ENCODE measurements around the gene HAUS8.
A peak's percentile ranks its signal among the peaks of the same experiment; 100 is the strongest.
"Not testable (repeated sequence)": the region's sequence is repeated elsewhere in the genome, so short reads cannot be mapped to it uniquely, and the experiment has no call there.

The HAUS8 gene

GRCh38 chr19:17035842-17036424 is 39.3 kb downstream of the HAUS8 start:
- DNase-seq (ENCODE audit: low spot score): peak; percentile 38

- DNase-seq (ENCODE audit: low spot score): no peak
These were observed 43.5 kb downstream of the HAUS8 start for GRCh38 chr19:17031741-17032140.

- no peak for DNase-seq (ENCODE audit: low spot score)
These were observed 47.7 kb downstream of the HAUS8 start for GRCh38 chr19:17027535-17027975.

- no peak for DNase-seq (ENCODE audit: low spot score)
These were observed 48.3 kb downstream of the HAUS8 start, which contains the start of gene CPAMD8 for GRCh38 chr19:17026706-17027534. Gene CPAMD8, minus strand, starts transcription at chr19:17026810. Its CDS starts 168 bp downstream, at chr19:17026642.

- DNase-seq (ENCODE audit: low spot score): no peak
These were observed 49.1 kb downstream of the HAUS8 start for GRCh38 chr19:17025991-17026658.

- DNase-seq (ENCODE audit: low spot score): no peak
These were observed 49.9 kb downstream of the HAUS8 start for GRCh38 chr19:17025361-17025760.

GRCh38 chr19:17024941-17025340 is 50.3 kb downstream of the HAUS8 start:
- not testable (repeated sequence) for DNase-seq (ENCODE audit: low spot score)

GRCh38 chr19:17023805-17024204 is 51.4 kb downstream of the HAUS8 start:
- DNase-seq (ENCODE audit: low spot score): no peak

GRCh38 chr19:17022738-17023137 is 52.5 kb downstream of the HAUS8 start:
- no peak for DNase-seq (ENCODE audit: low spot score)

GRCh38 chr19:17021793-17022590 is 53.3 kb downstream of the HAUS8 start:
- no peak for DNase-seq (ENCODE audit: low spot score)

GRCh38 chr19:17021328-17021727 is 53.9 kb downstream of the HAUS8 start:
- no peak for DNase-seq (ENCODE audit: low spot score)

GRCh38 chr19:17020823-17021222 is 54.4 kb downstream of the HAUS8 start:
- no peak for DNase-seq (ENCODE audit: low spot score)

- no peak for DNase-seq (ENCODE audit: low spot score)
These were observed 54.9 kb downstream of the HAUS8 start for GRCh38 chr19:17020385-17020784.

GRCh38 chr19:17014212-17014861 is 60.9 kb downstream of the HAUS8 start:
- DNase-seq (ENCODE audit: low spot score): not testable (repeated sequence)

GRCh38 chr19:17011485-17011884 is 63.8 kb downstream of the HAUS8 start:
- no peak for DNase-seq (ENCODE audit: low spot score)

- no peak for DNase-seq (ENCODE audit: low spot score)
These were observed 68.7 kb downstream of the HAUS8 start for GRCh38 chr19:17006579-17006978.

- no peak for DNase-seq (ENCODE audit: low spot score)
These were observed 70.3 kb downstream of the HAUS8 start for GRCh38 chr19:17005000-17005399.

- DNase-seq (ENCODE audit: low spot score): no peak
These were observed 70.9 kb downstream of the HAUS8 start for GRCh38 chr19:17004386-17004785.

- no peak for DNase-seq (ENCODE audit: low spot score)
These were observed 72.8 kb downstream of the HAUS8 start for GRCh38 chr19:17002455-17002854.

GRCh38 chr19:17001603-17002183 is 73.6 kb downstream of the HAUS8 start:
- no peak for DNase-seq (ENCODE audit: low spot score)
